BJ (cell line): Measurements from ENCODE around the gene AMFR. TPM values are rescaled to one million over a fixed set of nuclear protein-coding genes. Genes with fewer than 3 reads are reported as not detected.

Experiments used
- CTCF ChIA-PET: fragments of 350-600 bp; formaldehyde crosslinking; extraction: SDS; loops from one replicate; lab custom pipeline; 2021; ENCODE audit warnings: antibody characterized with exemption, inconsistent platforms; lab: Yijun Ruan, JAX
- POLR2A ChIA-PET: fragments of 300-600 bp; sonication (Branson Sonifier 250); formaldehyde crosslinking; extraction: SDS; loops from one replicate; lab custom pipeline; 2021; ENCODE audit warnings: antibody characterized with exemption; lab: Charles Lee
- DNase-seq: peaks from one replicate; pipeline ENCODE4 v3.0.0-alpha.2; 2011; ENCODE audit warnings: low read depth
- H3K27me3 ChIP-seq: 2 replicates; pipeline ENCODE4 v1.6.0; 2011; ENCODE audit warnings: low read length; ENCODE audit not compliant: control insufficient read depth, insufficient read depth
- H3K36me3 ChIP-seq: 2 replicates; pipeline ENCODE4 v1.5.1; 2011; ENCODE audit warnings: low read length; ENCODE audit not compliant: control insufficient read depth, insufficient read depth
- H3K4me3 ChIP-seq: 2 replicates; pipeline ENCODE4 v1.5.1; 2011; ENCODE audit warnings: low read depth, mild to moderate bottlenecking, control low read depth, low read length
- CTCF ChIP-seq: IDR thresholded peaks from 2 replicates; pipeline ENCODE4 v1.5.1; 2011; ENCODE audit warnings: low read depth, mild to moderate bottlenecking, control low read depth, inconsistent platforms, low read length, moderate library complexity; ENCODE audit not compliant: insufficient read depth
- polyA plus RNA-seq: library from polyadenylated mRNA; depleted of rRNA; stranded (reverse); fragments of >200 nt; gene quantifications from 2 replicates; pipeline ENCODE4 v1.2.3, GENCODE V29; 2011

AMFR gene
- polyA plus RNA-seq, 1 experiment: 130 TPM

- no peak for TF ChIP-seq CTCF
Observed at GRCh38 chr16:56331915-56332314, 93.4 kb downstream of the AMFR start.

GRCh38 chr16:56331399-56331798, 93.9 kb downstream of the AMFR start:
- H3K4me3 ChIP-seq: no peak overlapping the region
- DNase-seq: no peak
- 0 out of 2 replicates have a peak, but pooled peaks cover 1% of the 10 kb centered on the region for H3K36me3 ChIP-seq
- ChIA-PET POLR2A (no interaction called here), CTCF (interaction anchor here (1.1 to 7.1 kb wide), 4 partner anchors 10 to 31 kb away, joined by 3 to 37 read pairs (median 8); no protein-coding TSS in a partner anchor)
- no peaks in the 10 kb centered on the region for H3K27me3 ChIP-seq
- no peak for TF ChIP-seq CTCF

More at GRCh38 chr16:56331915-56332314, 93.4 kb downstream of the AMFR start:
- no peaks in the 10 kb centered on the region for H3K27me3 ChIP-seq
- CTCF ChIA-PET: interaction anchor here (0.9 to 7.1 kb wide), 5 partner anchors 10 to 56 kb away, joined by 3 to 37 read pairs (median 9); no protein-coding TSS in a partner anchor
- DNase-seq: no peak
- H3K36me3 ChIP-seq: 0 out of 2 replicates have a peak, but pooled peaks cover 1% of the 10 kb centered on the region
- H3K4me3 ChIP-seq: no peak overlapping the region
- POLR2A ChIA-PET: no interaction called here

GRCh38 chr16:56330476-56330875, 94.9 kb downstream of the AMFR start:
- POLR2A ChIA-PET: no interaction called here
- Histone ChIP-seq H3K27me3 (no peaks in the 10 kb centered on the region), H3K4me3 (no peak overlapping the region), H3K36me3 (0 out of 2 replicates have a peak, but pooled peaks cover 1% of the 10 kb centered on the region)
- TF ChIP-seq CTCF: no peak
- no peak for DNase-seq
- CTCF ChIA-PET: interaction anchor here (1.1 to 7.1 kb wide), 3 partner anchors 11 to 32 kb away, joined by 3 to 37 read pairs (median 4); no protein-coding TSS in a partner anchor

- H3K36me3 ChIP-seq: 0 out of 2 replicates have a peak, but pooled peaks cover 1% of the 10 kb centered on the region
- no peak overlapping the region for H3K4me3 ChIP-seq
- CTCF ChIA-PET: interaction anchor here (1.5 to 7.1 kb wide), 4 partner anchors 8 to 26 kb away, joined by 3 to 37 read pairs (median 8); no protein-coding TSS in a partner anchor
- TF ChIP-seq CTCF: no peak
- no peaks in the 10 kb centered on the region for H3K27me3 ChIP-seq
- no peak for DNase-seq
- POLR2A ChIA-PET: no interaction called here
Observed at GRCh38 chr16:56329887-56330286, 95.5 kb downstream of the AMFR start.

- Histone ChIP-seq H3K36me3 (0 out of 2 replicates have a peak, but pooled peaks cover 1% of the 10 kb centered on the region), H3K4me3 (no peak overlapping the region), H3K27me3 (no peaks in the 10 kb centered on the region)
- CTCF ChIA-PET: interaction anchor here (0.6 to 7.1 kb wide), 6 partner anchors 9 to 233 kb away, joined by 3 to 37 read pairs (median 4); no protein-coding TSS in a partner anchor
- no peak for DNase-seq
- no peak for TF ChIP-seq CTCF
- POLR2A ChIA-PET: no interaction called here
Observed at GRCh38 chr16:56328276-56329022, 96.9 kb downstream of the AMFR start.
